Measurements from ENCODE around the gene GTPBP3. TPM values are rescaled to one million over a fixed set of nuclear protein-coding genes. Genes with fewer than 3 reads are reported as not detected.
A peak's percentile ranks its signal among the peaks of the same experiment; 100 is the strongest.

The GTPBP3 gene
- total and polyA plus RNA-seq, 2 experiments from 2014 or later: 7.9 to 14.8 TPM

DNA sequence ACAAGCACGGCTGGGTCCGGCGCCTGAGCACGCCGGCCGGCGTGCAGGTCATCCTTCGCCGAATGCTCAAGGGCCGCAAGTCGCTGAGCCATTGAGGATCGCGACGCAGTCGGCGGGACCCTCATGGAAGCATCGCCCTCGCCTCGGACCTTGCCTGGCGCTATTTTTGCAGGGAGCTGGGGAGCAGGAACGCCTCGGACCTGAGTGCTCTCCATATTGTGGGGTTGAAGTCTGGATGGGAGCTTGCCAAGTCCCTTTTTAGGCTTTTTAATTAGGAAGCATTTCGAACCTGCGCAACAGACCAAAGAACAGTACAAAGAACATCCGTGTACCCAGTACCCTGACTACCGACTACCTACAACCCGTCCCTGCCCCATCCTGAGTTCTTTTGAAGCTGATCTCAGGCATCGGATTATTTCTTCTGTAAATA lies 31.1 kb upstream of the GTPBP3 start:
- 3 to 4% methylated on average over 28 of the region's 28 CpGs for WGBS, 2 experiments (ENCODE audit: low coverage in 1 of 2, low lambda C conversion rate in 2 of 2, missing lambda C conversion rate in 2 of 2)
- Histone ChIP-seq H3K27ac (peak overlapping the region; percentile 58), H3F3A (ENCODE audit: insufficient read depth) (peaks cover 18% of the 10 kb centered on the region), H3K79me2 (ENCODE audit: insufficient read depth) (peaks cover 35% of the 10 kb centered on the region), H3K9me2 (ENCODE audit: insufficient read depth) (no peaks in the 10 kb centered on the region), H2AFZ (peak overlapping the region; percentile 93), H3K4me2 (ENCODE audit: unreplicated experiment) (peak overlapping the region; percentile 87), H3K9me3 (ENCODE audit: low read depth) (no peaks in the 10 kb centered on the region), H3K9ac (peak overlapping the region; percentile 80), H3K4me1 (ENCODE audit: insufficient read depth) (peaks cover 34% of the 10 kb centered on the region), H3K27me3 (replicated peaks; ENCODE audit: insufficient read depth) (no peaks in the 10 kb centered on the region), H3K36me3 (ENCODE audit: low read depth) (no peaks in the 10 kb centered on the region), H4K20me1 (ENCODE audit: insufficient read depth) (no peaks in the 10 kb centered on the region), H3K4me3 (peak overlapping the region; percentile 87)
- no peak for DNase-seq
- in situ Hi-C loops (cut with MboI): loop anchor here (10.0 kb wide), 1 partner anchor 79 kb away; no protein-coding TSS in a partner anchor
- TF ChIP-seq EZH2phosphoT487 (IDR thresholded peaks at IDR 0.05; ENCODE audit: insufficient read depth, low read depth) (no peak), EZH2 (IDR thresholded peaks at IDR 0.05; ENCODE audit: insufficient read depth, poor library complexity, severe bottlenecking) (no peak)

DNA sequence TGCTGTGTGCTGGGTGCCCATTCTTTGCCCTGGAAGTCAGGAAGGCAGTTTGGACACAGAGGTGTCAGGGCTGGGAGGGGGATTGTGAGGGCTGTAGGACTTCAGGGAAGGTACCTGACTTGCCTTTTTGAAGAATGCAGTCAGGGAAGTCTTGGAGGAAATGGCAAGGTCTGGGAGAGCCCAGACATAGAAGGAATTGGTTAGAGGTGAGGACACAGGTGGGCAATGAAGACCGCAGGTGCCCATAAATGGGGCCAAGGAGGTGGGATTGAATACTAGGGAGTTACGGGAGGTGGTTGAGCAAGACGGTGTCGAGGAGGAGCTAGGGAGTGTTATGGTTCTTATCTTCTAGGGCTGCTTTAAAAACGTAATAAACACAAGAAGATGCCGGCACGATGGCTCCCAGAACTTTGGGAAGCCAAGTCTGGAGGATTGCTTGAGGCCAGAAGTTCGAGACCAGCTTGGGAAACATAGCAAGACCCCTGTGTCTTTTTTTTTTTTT lies 29.4 kb upstream of the GTPBP3 start:
- Histone ChIP-seq H3F3A (ENCODE audit: insufficient read depth) (peaks cover 18% of the 10 kb centered on the region), H3K4me2 (ENCODE audit: unreplicated experiment) (no peak overlapping the region), H3K27me3 (replicated peaks; ENCODE audit: insufficient read depth) (no peaks in the 10 kb centered on the region), H3K9me3 (ENCODE audit: low read depth) (no peaks in the 10 kb centered on the region), H3K36me3 (ENCODE audit: low read depth) (no peaks in the 10 kb centered on the region), H3K79me2 (ENCODE audit: insufficient read depth) (peaks cover 51% of the 10 kb centered on the region), H3K9ac (no peak overlapping the region), H3K4me3 (no peak overlapping the region), H2AFZ (no peak overlapping the region), H3K4me1 (ENCODE audit: insufficient read depth) (peaks cover 46% of the 10 kb centered on the region), H4K20me1 (ENCODE audit: insufficient read depth) (no peaks in the 10 kb centered on the region), H3K27ac (no peak overlapping the region), H3K9me2 (ENCODE audit: insufficient read depth) (no peaks in the 10 kb centered on the region)
- no peak for TF ChIP-seq EZH2 (IDR thresholded peaks at IDR 0.05; ENCODE audit: insufficient read depth, poor library complexity, severe bottlenecking)
- no peak for TF ChIP-seq EZH2phosphoT487 (IDR thresholded peaks at IDR 0.05; ENCODE audit: insufficient read depth, low read depth)
- no peak for DNase-seq
- in situ Hi-C loops (cut with MboI): loop anchor here (10.0 kb wide), 1 partner anchor 77 kb away; no protein-coding TSS in a partner anchor
- 91 to 93% methylated on average over 8 of the region's 8 CpGs for WGBS, 2 experiments (ENCODE audit: low coverage in 1 of 2, low lambda C conversion rate in 2 of 2, missing lambda C conversion rate in 2 of 2)

DNA sequence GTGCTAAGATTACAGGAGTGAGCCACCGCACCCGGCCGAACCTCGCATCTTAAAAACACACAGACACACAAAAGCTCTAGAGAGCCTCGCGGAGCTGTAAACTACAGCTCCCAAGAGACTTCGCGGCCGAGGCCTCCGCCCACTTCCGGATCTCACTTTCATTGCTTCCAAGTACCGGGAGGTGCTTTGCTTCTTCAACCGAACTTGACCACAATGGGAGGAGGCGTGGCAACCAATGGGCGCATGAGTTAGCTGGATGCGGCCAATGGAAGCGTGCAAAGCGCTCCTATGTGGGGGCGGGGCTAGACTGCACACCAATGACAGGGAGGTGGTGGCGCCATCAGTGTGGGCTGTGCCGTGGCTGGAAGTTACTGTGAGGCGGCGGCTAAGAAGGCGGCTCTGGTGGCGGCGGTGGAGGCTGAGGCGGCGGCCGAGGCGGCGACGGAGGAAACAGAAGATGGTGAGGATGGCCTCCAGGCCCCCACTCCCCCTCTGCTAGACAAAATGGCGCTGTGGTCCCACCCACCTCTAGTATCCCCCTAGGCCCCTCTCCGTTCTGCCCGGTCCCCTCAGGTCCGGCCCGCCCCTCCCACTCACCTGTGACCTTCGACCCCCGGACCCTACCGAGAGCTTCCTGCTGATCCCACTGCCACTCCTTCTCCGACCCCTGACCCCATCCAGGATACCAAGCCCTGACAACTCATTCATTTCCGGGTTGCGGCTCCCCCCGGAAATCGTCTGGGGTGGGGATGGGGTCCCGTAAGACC lies 28.0 kb upstream of the GTPBP3 start, which contains the start of gene DDA1:
Gene DDA1, plus strand, starts transcription at position 366 of the 767 bp plus-strand sequence. Its CDS starts 92 bp downstream, at position 458.
- 1 to 3% methylated on average over 37 to 45 of the region's 46 CpGs for WGBS, 2 experiments (ENCODE audit: low coverage in 1 of 2, low lambda C conversion rate in 2 of 2, missing lambda C conversion rate in 2 of 2)

DNA sequence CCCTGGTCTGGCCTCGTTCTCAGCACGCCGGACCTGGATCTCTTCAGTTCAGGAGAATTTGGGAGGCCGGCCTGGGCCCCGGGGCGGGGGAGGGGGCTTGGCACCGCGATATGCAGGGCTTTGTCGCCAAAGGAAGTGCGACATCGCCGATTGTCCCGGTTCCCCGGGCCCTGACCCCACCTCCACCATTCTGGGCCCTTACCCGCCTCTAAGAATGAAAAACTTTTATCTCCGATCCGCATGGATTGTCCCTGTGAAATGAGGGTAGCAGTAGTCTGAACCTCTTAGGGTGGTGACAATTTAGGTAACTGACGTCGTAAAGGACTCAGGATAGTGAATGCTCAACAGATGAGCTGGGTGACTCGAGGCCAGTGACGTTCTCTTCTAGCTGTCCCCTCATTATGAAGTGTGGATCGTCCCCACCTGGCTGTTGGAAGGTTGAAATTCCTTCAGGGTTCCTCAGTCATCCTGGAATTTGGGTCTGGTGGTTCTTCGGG lies 27.3 kb upstream of the GTPBP3 start:
- peak; percentile 38 for DNase-seq
- Histone ChIP-seq H4K20me1 (ENCODE audit: insufficient read depth) (no peaks in the 10 kb centered on the region), H3F3A (ENCODE audit: insufficient read depth) (peaks cover 6% of the 10 kb centered on the region), H3K4me1 (ENCODE audit: insufficient read depth) (peaks cover 31% of the 10 kb centered on the region), H3K4me3 (peak overlapping the region; percentile 97), H3K9me2 (ENCODE audit: insufficient read depth) (no peaks in the 10 kb centered on the region), H3K36me3 (ENCODE audit: low read depth) (no peaks in the 10 kb centered on the region; the same call in 1 of the 2 replicates), H3K4me2 (ENCODE audit: unreplicated experiment) (peak overlapping the region; percentile 90), H2AFZ (peak overlapping the region; percentile 25; the same call in 1 of the 2 replicates), H3K9ac (peak overlapping the region; percentile 93), H3K27me3 (replicated peaks; ENCODE audit: insufficient read depth) (no peaks in the 10 kb centered on the region), H3K79me2 (ENCODE audit: insufficient read depth) (peaks cover 69% of the 10 kb centered on the region), H3K9me3 (ENCODE audit: low read depth) (no peaks in the 10 kb centered on the region), H3K27ac (peak overlapping the region; percentile 36)
- in situ Hi-C loops (cut with MboI): loop anchor here (10.0 kb wide), 1 partner anchor 75 kb away; no protein-coding TSS in a partner anchor
- no peak for TF ChIP-seq EZH2 (IDR thresholded peaks at IDR 0.05; ENCODE audit: insufficient read depth, poor library complexity, severe bottlenecking)
- WGBS, 2 experiments (ENCODE audit: low coverage in 1 of 2, low lambda C conversion rate in 2 of 2, missing lambda C conversion rate in 2 of 2): 3 to 4% methylated on average over 23 of the region's 23 CpGs

More for the DNA sequence above, 28.0 kb upstream of the GTPBP3 start, which contains the start of gene DDA1:
- Histone ChIP-seq H3K27me3 (replicated peaks; ENCODE audit: insufficient read depth) (no peaks in the 10 kb centered on the region), H3K4me3 (peak within 1 kb of the TSS; percentile 97), H3K27ac (peak within 1 kb of the TSS; percentile 36), H2AFZ (peak within 1 kb of the TSS; percentile 83), H3K9ac (peak within 1 kb of the TSS; percentile 93), H3K9me3 (ENCODE audit: low read depth) (no peaks in the 10 kb centered on the region), H3K79me2 (ENCODE audit: insufficient read depth) (peaks cover 66% of the 10 kb centered on the region), H3K4me1 (ENCODE audit: insufficient read depth) (peaks cover 38% of the 10 kb centered on the region), H4K20me1 (ENCODE audit: insufficient read depth) (no peaks in the 10 kb centered on the region), H3F3A (ENCODE audit: insufficient read depth) (peaks cover 13% of the 10 kb centered on the region), H3K36me3 (ENCODE audit: low read depth) (no peaks in the 10 kb centered on the region; the same call in 1 of the 2 replicates), H3K4me2 (ENCODE audit: unreplicated experiment) (peak within 1 kb of the TSS; percentile 90), H3K9me2 (ENCODE audit: insufficient read depth) (no peaks in the 10 kb centered on the region)
- in situ Hi-C loops (cut with MboI): loop anchor here (10.0 kb wide), 1 partner anchor 75 kb away; no protein-coding TSS in a partner anchor
- no peak for TF ChIP-seq EZH2 (IDR thresholded peaks at IDR 0.05; ENCODE audit: insufficient read depth, poor library complexity, severe bottlenecking)
- TF ChIP-seq EZH2phosphoT487 (IDR thresholded peaks at IDR 0.05; ENCODE audit: insufficient read depth, low read depth): no peak
- DNase-seq: peak; percentile 100

Data from GM23248 (cell line).